H9 (cell line): ENCODE data around the gene SEMA3D. TPM values are rescaled to one million over a fixed set of nuclear protein-coding genes. Genes with fewer than 3 reads are reported as not detected.

Experiments used
- DNase-seq: peaks from one replicate; pipeline ENCODE4 v3.0.0-alpha.2; 2017
- H2AFZ ChIP-seq: one replicate; pipeline ENCODE4 v1.6.1; 2013; ENCODE audit warnings: mild to moderate bottlenecking, low read length, control low read depth, moderate library complexity
- H2AK5ac ChIP-seq: 2 replicates; pipeline ENCODE4 v1.6.1; 2013; ENCODE audit warnings: low read length, control low read depth, mixed read lengths; ENCODE audit not compliant: insufficient read length
- H2BK120ac ChIP-seq: one replicate; pipeline ENCODE4 v1.6.1; 2013; ENCODE audit warnings: low read depth, mild to moderate bottlenecking, low read length, control low read depth, inconsistent platforms; ENCODE audit not compliant: poor library complexity, severe bottlenecking
- H2BK12ac ChIP-seq: 2 replicates; pipeline ENCODE4 v1.6.1; 2013; ENCODE audit warnings: low read length, control low read depth, mixed read lengths, low read depth; ENCODE audit not compliant: insufficient read length
- H2BK15ac ChIP-seq: 2 replicates; pipeline ENCODE4 v1.6.1; 2013; ENCODE audit warnings: low read depth, low read length, control low read depth
- H2BK20ac ChIP-seq: one replicate; pipeline ENCODE4 v1.6.1; 2013; ENCODE audit warnings: low read depth, mild to moderate bottlenecking, low read length, control low read depth, inconsistent platforms; ENCODE audit not compliant: poor library complexity, severe bottlenecking
- H2BK5ac ChIP-seq: 2 replicates; pipeline ENCODE4 v1.6.1; 2013; ENCODE audit warnings: low read length, control low read depth, mixed read lengths; ENCODE audit not compliant: insufficient read length
- H3K14ac ChIP-seq: 2 replicates; pipeline ENCODE4 v1.6.1; 2013; ENCODE audit warnings: low read length, control low read depth; ENCODE audit not compliant: insufficient read depth
- H3K18ac ChIP-seq: 2 replicates; pipeline ENCODE4 v1.6.1; 2013; ENCODE audit warnings: low read depth, mild to moderate bottlenecking, mixed read lengths, low read length, control low read depth; ENCODE audit not compliant: insufficient read length
- H3K23ac ChIP-seq: 2 replicates; pipeline ENCODE4 v1.6.1; 2013; ENCODE audit warnings: low read length, control low read depth, mixed read lengths, low read depth; ENCODE audit not compliant: insufficient read length
- H3K23me2 ChIP-seq: 2 replicates; pipeline ENCODE4 v1.6.1; 2013; ENCODE audit warnings: low read depth, mild to moderate bottlenecking, mixed read lengths, low read length, control low read depth; ENCODE audit not compliant: insufficient read length, poor library complexity, severe bottlenecking
- H3K27ac ChIP-seq: 2 replicates; pipeline ENCODE4 v1.5.1; 2013; ENCODE audit warnings: low read length, control low read depth, mixed read lengths, low read depth; ENCODE audit not compliant: insufficient read length
- H3K27me3 ChIP-seq: 2 replicates; pipeline ENCODE4 v1.6.1; 2013; ENCODE audit warnings: low read length, control low read depth, inconsistent platforms; ENCODE audit not compliant: insufficient read depth
- H3K4ac ChIP-seq: 2 replicates; pipeline ENCODE4 v1.6.1; 2013; ENCODE audit warnings: low read depth, mild to moderate bottlenecking, control low read depth, inconsistent platforms, low read length, moderate library complexity
- H3K4me1 ChIP-seq: 2 replicates; pipeline ENCODE4 v1.6.1; 2013; ENCODE audit warnings: low read length, control low read depth, inconsistent platforms; ENCODE audit not compliant: insufficient read depth
- H3K4me2 ChIP-seq: 2 replicates; pipeline ENCODE4 v1.6.1; 2013; ENCODE audit warnings: low read length, control low read depth, mixed read lengths; ENCODE audit not compliant: insufficient read length, insufficient read depth
- H3K56ac ChIP-seq: 2 replicates; pipeline ENCODE4 v1.6.1; 2013; ENCODE audit warnings: low read depth, mild to moderate bottlenecking, mixed read lengths, low read length, control low read depth; ENCODE audit not compliant: insufficient read length
- H3K79me1 ChIP-seq: 2 replicates; pipeline ENCODE4 v1.6.1; 2013; ENCODE audit warnings: low read depth, mild to moderate bottlenecking, moderate library complexity, low read length, control low read depth, inconsistent platforms; ENCODE audit not compliant: insufficient read depth, poor library complexity, severe bottlenecking
- H3K79me2 ChIP-seq: 2 replicates; pipeline ENCODE4 v1.6.1; 2013; ENCODE audit warnings: low read length, control low read depth, inconsistent platforms; ENCODE audit not compliant: insufficient read depth
- H3K9ac ChIP-seq: 2 replicates; pipeline ENCODE4 v1.6.1; 2013; ENCODE audit warnings: low read length, control low read depth, mixed read lengths; ENCODE audit not compliant: insufficient read length; ENCODE audit errors: extremely low read depth
- H3K9me3 ChIP-seq: one replicate; pipeline ENCODE4 v1.6.1; 2013; ENCODE audit warnings: low read depth, low read length, inconsistent platforms; ENCODE audit not compliant: control insufficient read depth
- H3T11ph ChIP-seq: one replicate; pipeline ENCODE4 v1.6.1; 2013; ENCODE audit warnings: mild to moderate bottlenecking, low read length, control low read depth, inconsistent platforms
- H4K20me1 ChIP-seq: one replicate; pipeline ENCODE4 v1.6.1; 2013; ENCODE audit not compliant: control insufficient read depth, insufficient read length, insufficient read depth
- H4K5ac ChIP-seq: 2 replicates; pipeline ENCODE4 v1.6.1; 2013; ENCODE audit warnings: low read depth, mild to moderate bottlenecking, mixed read lengths, low read length, control low read depth; ENCODE audit not compliant: insufficient read length
- H4K8ac ChIP-seq: replicated peaks from 2 replicates; pipeline ENCODE4 v1.6.1; 2013; ENCODE audit warnings: low read length, control low read depth, mixed read lengths, low read depth; ENCODE audit not compliant: insufficient read length
- H4K91ac ChIP-seq: 2 replicates; pipeline ENCODE4 v1.6.1; 2013; ENCODE audit warnings: low read depth, mild to moderate bottlenecking, moderate library complexity, mixed read lengths, low read length, control low read depth; ENCODE audit not compliant: insufficient read length
- H3K27ac Mint-ChIP-seq, 3 experiments: 2 replicates in 2 of 3; 3 replicates in 1 of 3; pipeline ENCODE4 v1.8.0; 2020 to 2021; ENCODE audit warnings: mixed read lengths in 3 of 3, mild to moderate bottlenecking in 1 of 3, moderate library complexity in 1 of 3
- H3K27me3 Mint-ChIP-seq: 2 replicates; pipeline ENCODE4 v1.8.0; 2021; ENCODE audit warnings: low read depth, mild to moderate bottlenecking, moderate library complexity, mixed read lengths
- H3K36me3 Mint-ChIP-seq, 3 experiments: 2 replicates in 2 of 3; 3 replicates in 1 of 3; pipeline ENCODE4 v1.8.0; 2020 to 2021; ENCODE audit warnings: low read depth in 3 of 3, mixed read lengths in 3 of 3; ENCODE audit not compliant: insufficient read depth in 1 of 3
- H3K4me1 Mint-ChIP-seq, 2 experiments: 2 replicates each; pipeline ENCODE4 v1.8.0; 2020; ENCODE audit warnings: mixed read lengths in 2 of 2
- H3K4me3 Mint-ChIP-seq, 2 experiments: 2 replicates in 1 of 2; 3 replicates in 1 of 2; pipeline ENCODE4 v1.8.0; 2020 to 2021; ENCODE audit warnings: mild to moderate bottlenecking in 2 of 2, mixed read lengths in 2 of 2, moderate library complexity in 1 of 2
- H3K9me3 Mint-ChIP-seq, 2 experiments: 2 replicates in 1 of 2; 3 replicates in 1 of 2; pipeline ENCODE4 v1.8.0; 2020; ENCODE audit warnings: mild to moderate bottlenecking in 2 of 2, mixed read lengths in 2 of 2, moderate library complexity in 1 of 2
- total RNA-seq: library from RNA; stranded (reverse); gene quantifications from 2 replicates; pipeline ENCODE4 v1.2.1, GENCODE V29; 2021
- TF ChIP-seq, protein P1 (sequence below): fragments of 200-600 bp; sonication (generic); conservative IDR thresholded peaks from 3 replicates; pipeline ENCODE4 v1.8.0; 2021; ENCODE audit warnings: antibody characterized with exemption, mild to moderate bottlenecking

The SEMA3D gene
- total RNA-seq, 1 experiment from 2014 or later: 5.4 TPM

DNA sequence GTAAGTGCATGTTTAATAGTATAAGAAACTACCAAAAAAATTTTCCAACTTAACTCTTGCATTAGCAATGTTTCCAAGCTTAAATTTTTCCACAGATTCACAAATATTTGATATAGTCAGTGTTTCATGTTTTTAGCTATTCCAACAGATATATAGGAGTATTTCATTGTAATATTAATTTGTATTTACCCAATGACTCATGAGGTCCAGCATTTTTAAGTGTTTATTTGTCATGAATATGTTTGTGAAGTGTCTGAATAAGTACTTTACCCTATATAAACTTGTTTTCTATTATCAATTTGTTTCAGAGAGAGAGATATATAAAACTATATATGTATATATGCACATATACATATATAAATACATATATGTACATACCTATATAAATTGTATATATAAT is 71.0 kb downstream of the SEMA3D start:
- H3K9me3 Mint-ChIP-seq: no peaks in the 10 kb centered on the region

More for the DNA sequence above, 71.0 kb downstream of the SEMA3D start:
- H3K4me3 Mint-ChIP-seq: no peak overlapping the region
- Histone ChIP-seq H4K91ac (no peak overlapping the region), H3K4ac (no peak overlapping the region), H2BK15ac (no peak overlapping the region), H3K18ac (no peak overlapping the region), H3K56ac (no peak overlapping the region), H3T11ph (no peak overlapping the region), H4K8ac (no peak overlapping the region), H3K4me1 (no peaks in the 10 kb centered on the region), H2AK5ac (no peak overlapping the region), H2BK120ac (no peak overlapping the region), H3K27ac (no peak overlapping the region), H2BK20ac (no peak overlapping the region), H3K79me2 (no peaks in the 10 kb centered on the region; the same call in 1 of the 2 replicates), H3K23ac (no peak overlapping the region), H2BK12ac (no peak overlapping the region), H3K14ac (no peak overlapping the region), H3K9me3 (no peaks in the 10 kb centered on the region), H3K27me3 (no peaks in the 10 kb centered on the region), H4K5ac (no peak overlapping the region), H3K4me2 (no peak overlapping the region), H3K9ac (no peak overlapping the region), H2AFZ (no peak overlapping the region), H4K20me1 (no peaks in the 10 kb centered on the region), H3K79me1 (no peaks in the 10 kb centered on the region), H3K23me2 (no peaks in the 10 kb centered on the region), H2BK5ac (no peak overlapping the region)
- TF ChIP-seq, protein P1, sequence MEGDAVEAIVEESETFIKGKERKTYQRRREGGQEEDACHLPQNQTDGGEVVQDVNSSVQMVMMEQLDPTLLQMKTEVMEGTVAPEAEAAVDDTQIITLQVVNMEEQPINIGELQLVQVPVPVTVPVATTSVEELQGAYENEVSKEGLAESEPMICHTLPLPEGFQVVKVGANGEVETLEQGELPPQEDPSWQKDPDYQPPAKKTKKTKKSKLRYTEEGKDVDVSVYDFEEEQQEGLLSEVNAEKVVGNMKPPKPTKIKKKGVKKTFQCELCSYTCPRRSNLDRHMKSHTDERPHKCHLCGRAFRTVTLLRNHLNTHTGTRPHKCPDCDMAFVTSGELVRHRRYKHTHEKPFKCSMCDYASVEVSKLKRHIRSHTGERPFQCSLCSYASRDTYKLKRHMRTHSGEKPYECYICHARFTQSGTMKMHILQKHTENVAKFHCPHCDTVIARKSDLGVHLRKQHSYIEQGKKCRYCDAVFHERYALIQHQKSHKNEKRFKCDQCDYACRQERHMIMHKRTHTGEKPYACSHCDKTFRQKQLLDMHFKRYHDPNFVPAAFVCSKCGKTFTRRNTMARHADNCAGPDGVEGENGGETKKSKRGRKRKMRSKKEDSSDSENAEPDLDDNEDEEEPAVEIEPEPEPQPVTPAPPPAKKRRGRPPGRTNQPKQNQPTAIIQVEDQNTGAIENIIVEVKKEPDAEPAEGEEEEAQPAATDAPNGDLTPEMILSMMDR: no peak
- no peaks in the 10 kb centered on the region for H3K27me3 Mint-ChIP-seq
- no peak for DNase-seq
- no peaks in the 10 kb centered on the region for H3K4me1 Mint-ChIP-seq
- no peak overlapping the region for H3K27ac Mint-ChIP-seq
- H3K36me3 Mint-ChIP-seq: no peaks in the 10 kb centered on the region
